Non-pigmented ciliary epithelial cell (primary cell): Measurements from ENCODE around the gene SYT15.
A peak's percentile ranks its signal among the peaks of the same experiment; 100 is the strongest.
"Not testable (repeated sequence)": the region's sequence is repeated elsewhere in the genome, so short reads cannot be mapped to it uniquely, and the experiment has no call there.

ENCODE experiments used
- DNase-seq: peaks from one replicate; pipeline ENCODE4 v3.0.0-alpha.2; 2010; ENCODE audit warnings: low read depth

Gene SYT15

DNA sequence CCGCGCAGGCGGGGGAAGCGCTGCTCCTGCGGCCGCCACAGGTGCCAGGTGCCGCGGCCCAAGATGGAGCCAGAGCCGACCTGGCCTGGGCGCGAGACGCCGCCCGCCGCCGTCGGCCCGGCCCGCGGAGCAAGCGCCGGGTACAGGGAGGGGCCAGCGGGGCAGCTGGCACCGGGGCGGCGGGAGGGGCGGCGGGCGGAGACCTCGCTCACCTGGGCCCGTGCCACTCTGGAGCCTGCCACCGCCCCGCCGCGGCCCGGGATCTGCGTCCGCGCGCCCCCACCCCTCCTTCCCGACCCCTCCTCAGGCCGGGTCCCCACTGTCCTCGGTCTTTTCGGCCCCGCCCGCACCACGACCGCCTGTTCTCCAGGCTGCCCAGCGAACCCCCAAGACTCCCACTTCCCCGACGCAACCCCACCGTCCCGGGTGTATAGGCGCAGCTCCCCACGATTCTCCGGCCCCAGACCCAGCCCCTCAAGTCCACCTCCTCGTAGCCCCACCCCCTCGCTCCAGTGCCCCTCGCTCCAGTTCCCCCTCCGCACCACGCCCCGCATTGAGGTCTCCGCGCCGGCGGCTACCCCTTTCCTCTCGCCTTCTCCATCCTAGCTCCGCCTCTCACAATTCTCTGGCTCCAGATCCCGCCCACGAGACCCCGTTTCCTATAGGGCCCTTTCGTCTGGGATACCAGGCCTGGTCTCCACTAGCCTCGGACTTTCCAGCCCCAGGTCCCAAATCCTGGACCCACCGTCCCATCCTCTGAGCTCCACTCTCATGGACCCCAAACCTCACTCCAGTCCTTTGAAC lies 22.2 kb upstream of the SYT15 start, which contains the start of gene GPRIN2:
GPRIN2 (minus strand) TSS at position 144 of the 804 bp plus-strand sequence. CDS start 5,922 bp downstream, outside the sequence.
- no peak for DNase-seq

GRCh38 chr10:46557319-46558121 lies 21.4 kb upstream of the SYT15 start:
- no peak for DNase-seq

DNA sequence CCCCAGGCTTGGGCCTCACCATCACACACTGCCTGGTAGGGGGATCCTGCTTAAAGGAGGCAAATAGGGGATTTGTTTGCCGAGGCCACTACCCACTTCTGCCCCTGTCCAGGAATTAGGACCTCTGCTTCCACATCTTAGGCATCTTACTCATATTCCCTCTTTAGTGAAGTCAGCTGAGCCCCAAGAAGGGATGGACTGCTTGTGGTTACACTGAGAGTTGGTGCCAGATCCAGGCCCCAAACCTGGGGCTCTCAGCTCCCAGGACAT lies 20.9 kb upstream of the SYT15 start:
- DNase-seq, result no peak

- no peak for DNase-seq
Observed at GRCh38 chr10:46558392-46559185, 20.3 kb upstream of the SYT15 start.

- no peak for DNase-seq
Observed at GRCh38 chr10:46559231-46559671, 19.7 kb upstream of the SYT15 start.

DNA sequence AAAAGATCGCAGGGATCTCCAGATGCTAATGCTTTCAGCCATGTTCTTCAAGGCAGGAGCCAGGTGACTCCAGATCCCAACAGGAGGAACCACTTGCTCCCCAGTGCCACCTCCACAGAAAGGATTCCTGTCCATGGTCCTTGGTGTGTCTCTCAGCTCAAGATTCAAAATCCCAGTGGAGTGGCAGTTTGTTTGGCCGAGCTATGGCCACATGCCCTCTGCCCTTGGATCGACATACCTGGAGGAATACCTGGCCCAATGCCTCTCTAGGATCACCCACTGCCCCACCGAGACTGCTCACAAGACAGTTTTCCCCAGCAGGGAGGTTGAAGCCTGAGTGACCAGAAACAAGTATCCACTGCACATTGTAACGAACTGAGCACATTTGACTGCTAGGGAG lies 18.5 kb upstream of the SYT15 start:
- DNase-seq, result no peak

- no peak for DNase-seq
Observed at GRCh38 chr10:46560952-46561351, 18.0 kb upstream of the SYT15 start.

- DNase-seq, result peak; percentile 11
Observed at GRCh38 chr10:46565591-46566332, 13.2 kb upstream of the SYT15 start.

- not testable (repeated sequence) for DNase-seq
Observed at GRCh38 chr10:46567151-46567550, 11.8 kb upstream of the SYT15 start.

GRCh38 chr10:46570655-46571054 lies 8.3 kb upstream of the SYT15 start:
- DNase-seq, result not testable (repeated sequence)

GRCh38 chr10:46572765-46573164 lies 6.2 kb upstream of the SYT15 start:
- DNase-seq, result not testable (repeated sequence)

- DNase-seq, result peak; percentile 8
Observed at GRCh38 chr10:46573314-46573713, 5.6 kb upstream of the SYT15 start.

DNA sequence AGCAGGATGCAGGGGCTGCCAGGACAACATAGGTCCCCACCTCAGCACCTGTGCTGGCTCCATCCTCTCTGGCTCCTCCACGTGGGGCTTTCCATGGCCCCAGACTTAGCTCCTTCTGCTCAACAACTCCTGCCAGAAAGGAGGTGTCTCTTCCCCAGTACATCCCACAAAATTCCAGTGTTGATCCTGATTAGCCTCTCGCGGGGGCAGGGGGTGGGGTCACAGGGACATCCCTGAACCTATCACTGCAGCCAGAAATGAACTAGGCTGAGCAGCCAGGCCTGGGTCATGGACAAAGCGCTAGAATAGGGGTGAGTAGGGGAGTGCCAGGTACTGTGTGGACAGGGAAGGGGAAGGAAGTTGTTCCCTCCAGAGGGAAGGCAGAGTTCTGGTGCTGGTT lies 5.0 kb upstream of the SYT15 start:
- DNase-seq, result not testable (repeated sequence)

DNA sequence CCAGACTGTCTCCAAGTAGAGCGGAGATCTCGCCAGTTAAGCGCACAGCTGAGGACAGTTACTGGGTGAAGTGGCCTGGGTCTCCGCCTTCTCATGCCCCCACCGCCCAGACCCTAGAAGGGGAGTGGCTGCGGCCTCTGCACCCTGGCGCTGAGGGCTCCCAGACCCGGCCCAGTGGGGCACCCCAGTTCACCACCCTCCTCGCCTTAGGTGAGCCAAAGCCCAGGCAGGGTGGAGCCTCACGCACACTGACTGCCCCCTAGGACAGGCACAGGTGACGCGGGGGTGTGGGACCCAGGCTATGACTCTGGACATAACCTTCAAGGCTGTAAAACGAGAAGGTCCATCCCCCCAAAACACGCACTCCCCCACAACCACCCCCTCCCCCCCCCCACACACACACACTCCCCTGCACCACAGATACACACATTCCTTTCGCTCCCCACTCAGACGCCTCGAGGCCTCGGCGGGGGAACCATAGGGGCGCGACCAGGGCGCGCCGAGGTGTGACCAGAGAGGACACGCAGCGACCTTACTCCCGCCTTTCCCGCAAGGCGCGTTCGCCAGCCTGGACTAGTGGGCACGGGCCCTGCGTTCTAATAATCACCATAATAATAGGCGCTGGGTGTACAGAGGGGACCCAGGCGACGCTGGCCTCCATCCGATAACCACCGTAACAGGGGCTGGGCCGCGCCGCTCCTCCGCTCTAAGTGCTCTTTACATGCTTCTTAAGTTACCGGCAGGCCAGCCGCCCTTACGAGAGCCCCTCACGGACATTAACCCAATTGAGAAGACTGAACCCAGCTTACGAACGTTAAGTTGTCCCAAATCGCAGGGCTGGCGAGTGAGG lies 1.1 kb upstream of the SYT15 start:
- DNase-seq, result not testable (repeated sequence)

- DNase-seq, result not testable (repeated sequence)
Observed at GRCh38 chr10:46579378-46579777, 450 bp downstream of the SYT15 start.

GRCh38 chr10:46581997-46582396 lies 3.1 kb downstream of the SYT15 start:
- DNase-seq, result not testable (repeated sequence)

GRCh38 chr10:46582568-46582967 lies 3.6 kb downstream of the SYT15 start:
- not testable (repeated sequence) for DNase-seq

DNA sequence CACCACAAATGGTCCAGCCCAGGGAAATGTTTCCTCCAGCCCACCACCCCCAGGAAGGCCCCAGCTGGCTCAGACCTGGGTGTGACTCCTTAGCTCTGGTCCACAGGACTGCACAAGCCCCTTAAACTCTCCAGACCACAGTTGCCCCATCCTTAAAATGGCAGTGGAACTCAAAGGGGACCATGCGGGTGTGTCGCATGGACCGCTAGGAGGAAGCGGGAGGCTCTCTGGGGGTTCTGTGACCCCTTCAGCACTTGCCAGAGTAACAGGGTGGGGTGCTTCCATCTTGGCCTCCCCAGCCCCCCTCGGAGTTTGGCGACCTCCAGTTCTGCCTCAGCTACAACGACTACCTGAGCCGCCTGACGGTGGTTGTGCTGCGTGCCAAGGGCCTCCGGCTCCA lies 5.3 kb downstream of the SYT15 start:
- not testable (repeated sequence) for DNase-seq

GRCh38 chr10:46585246-46585645 lies 6.3 kb downstream of the SYT15 start:
- not testable (repeated sequence) for DNase-seq

DNA sequence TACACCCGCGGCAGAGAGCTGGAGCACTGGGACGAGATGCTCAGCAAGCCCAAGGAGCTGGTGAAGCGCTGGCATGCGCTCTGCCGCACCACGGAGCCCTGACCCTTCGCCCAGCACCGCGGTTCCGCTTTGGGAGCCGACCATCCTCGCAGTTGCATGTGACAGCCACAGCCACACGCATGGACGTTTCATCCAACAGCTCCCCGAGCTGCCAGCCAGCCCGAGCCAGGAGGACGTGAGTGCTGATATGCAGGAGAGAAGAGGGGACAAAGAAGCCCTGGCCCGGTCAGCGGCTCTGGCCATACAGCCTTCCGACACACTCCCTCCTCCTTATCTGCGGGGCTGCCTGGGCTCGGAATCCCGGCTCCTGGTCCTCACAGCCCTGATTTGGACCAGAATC lies 8.6 kb downstream of the SYT15 start:
- not testable (repeated sequence) for DNase-seq

- DNase-seq, result not testable (repeated sequence)
Observed at GRCh38 chr10:46588221-46588620, 9.3 kb downstream of the SYT15 start.
